ENCODE measurements around the gene CD27.

GRCh38 chr12:6424866-6425265, 19.9 kb upstream of the CD27 start:
- TF ChIP-seq POLR2AphosphoS5 (IDR thresholded peaks at IDR 0.05; ENCODE audit: low read depth, low read length): no peak
- TF ChIP-seq POLR2A (IDR thresholded peaks at IDR 0.05; ENCODE audit: low read depth, low read length): no peak
- TF ChIP-seq TAF1 (IDR thresholded peaks at IDR 0.05; ENCODE audit: low read depth, low read length): no peak
- TF ChIP-seq PAX5 (IDR thresholded peaks at IDR 0.05; ENCODE audit: insufficient read depth, low read length, severe bottlenecking): no peak

Data from GM12891 (cell line).